CD4-positive, alpha-beta T cell treated with Interleukin-10 for 1 hour (primary cell): ENCODE results near the gene SRPRB.

Experiments
- DNase-seq: peaks from one replicate; pipeline ENCODE4 v3.0.0-alpha.2; 2020

SRPRB gene

GRCh38 chr3:133849346-133849745, 43.7 kb downstream of the SRPRB start:
- no peak for DNase-seq

DNA sequence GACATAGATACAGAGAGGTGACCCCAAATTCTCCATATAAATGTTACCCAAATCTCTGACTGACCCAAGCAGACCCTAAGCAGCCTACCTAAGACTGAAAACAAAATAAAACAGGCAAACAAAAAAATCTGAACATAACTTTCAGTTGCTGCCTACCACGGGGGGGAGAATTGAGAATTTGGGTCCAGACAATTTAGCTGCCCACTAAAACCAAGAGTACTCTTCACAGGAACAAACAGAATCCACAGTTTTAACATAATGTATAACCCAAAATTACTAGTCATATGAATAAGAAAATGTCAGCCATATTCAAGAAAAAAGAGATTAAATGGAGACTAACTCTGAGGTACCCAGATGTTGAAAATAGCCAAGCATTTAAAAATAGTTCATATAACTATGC, 44.4 kb downstream of the SRPRB start:
- DNase-seq, result no peak

DNA sequence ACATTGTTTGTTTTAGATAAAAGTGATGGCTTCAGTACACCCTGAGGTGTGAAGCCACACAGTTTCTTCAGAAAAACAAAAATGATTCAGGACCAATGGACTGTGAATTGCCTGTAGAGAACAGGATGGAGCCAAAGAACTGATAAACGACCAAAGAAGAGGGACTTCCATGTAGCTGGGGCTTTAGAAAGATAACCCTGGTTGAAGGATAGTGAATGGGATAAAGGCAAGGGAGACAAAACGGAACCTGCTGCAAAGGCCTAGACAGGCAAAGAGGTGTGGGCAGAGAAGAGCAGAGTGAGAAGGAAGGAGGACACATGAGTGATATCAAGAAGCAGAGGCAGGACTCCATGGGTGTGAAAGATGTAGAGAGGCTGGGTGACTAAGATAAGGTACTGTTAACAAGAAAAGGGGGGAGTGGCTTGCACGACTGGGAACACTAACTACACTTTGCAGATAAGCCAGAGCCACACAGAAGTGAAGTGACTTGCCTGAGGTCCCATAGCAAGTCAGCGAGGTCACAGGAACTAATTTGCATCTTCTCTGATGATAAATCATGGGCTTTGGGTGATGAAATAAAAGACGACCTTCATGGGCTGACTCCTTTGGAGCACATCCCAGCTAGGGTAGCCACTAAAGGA, 45.8 kb downstream of the SRPRB start:
- DNase-seq, result no peak

GRCh38 chr3:133851931-133852330, 46.3 kb downstream of the SRPRB start:
- no peak for DNase-seq

- DNase-seq, result no peak
Observed at GRCh38 chr3:133853063-133853924, 47.7 kb downstream of the SRPRB start.

- no peak for DNase-seq
Observed at GRCh38 chr3:133853925-133854227, 48.3 kb downstream of the SRPRB start.

DNA sequence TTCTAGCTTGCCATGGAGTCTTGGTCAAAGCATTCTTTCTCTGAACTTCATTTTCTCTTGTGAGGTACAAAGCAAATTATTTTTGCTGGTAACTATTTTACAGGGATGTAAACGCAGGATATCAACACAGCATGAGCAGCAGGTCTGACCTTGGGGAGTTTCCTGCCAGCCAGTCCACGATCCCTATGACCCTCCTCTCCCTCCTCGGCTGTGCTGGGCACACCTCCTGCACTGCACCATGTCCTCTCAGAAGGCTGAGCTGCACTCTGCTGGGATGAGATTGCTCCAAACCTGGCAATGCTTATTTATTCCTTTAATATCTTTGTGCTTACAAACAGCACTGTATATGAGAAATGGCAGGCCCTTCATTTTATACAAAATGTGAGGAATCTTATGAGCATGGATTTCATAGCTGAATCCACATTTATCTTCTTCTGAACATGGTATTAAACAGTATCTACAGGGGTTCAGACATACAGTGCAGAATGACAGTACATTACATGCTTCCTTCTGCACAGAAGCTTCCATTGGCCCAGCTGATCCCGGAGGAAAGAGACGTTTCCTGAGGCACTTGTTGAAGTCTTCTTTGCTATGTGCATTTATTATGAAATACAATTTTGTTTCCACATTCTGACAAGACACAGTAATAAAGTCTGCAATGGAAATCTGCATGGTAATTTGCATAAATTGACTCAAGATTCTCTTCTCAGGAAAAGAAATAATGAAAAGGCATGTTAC, 48.8 kb downstream of the SRPRB start:
- no peak for DNase-seq

DNA sequence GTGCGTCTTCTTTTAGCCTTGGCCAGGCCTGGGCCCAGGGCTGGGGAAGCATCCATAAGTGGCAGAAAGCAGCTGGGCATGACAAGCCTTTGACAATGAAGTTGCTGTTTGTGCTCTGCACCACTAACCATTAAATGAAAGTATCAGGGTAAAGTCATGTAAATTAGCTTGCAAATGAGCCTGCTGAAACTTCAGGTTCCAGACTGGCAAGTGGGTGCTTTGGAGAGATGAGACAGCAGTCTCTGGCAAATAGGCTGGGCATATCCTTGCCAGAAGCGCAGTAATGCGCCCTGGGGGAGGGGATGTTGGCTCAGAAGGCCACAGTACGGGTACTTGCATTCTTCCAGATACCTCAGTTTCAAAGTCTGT, 49.4 kb downstream of the SRPRB start:
- no peak for DNase-seq

DNA sequence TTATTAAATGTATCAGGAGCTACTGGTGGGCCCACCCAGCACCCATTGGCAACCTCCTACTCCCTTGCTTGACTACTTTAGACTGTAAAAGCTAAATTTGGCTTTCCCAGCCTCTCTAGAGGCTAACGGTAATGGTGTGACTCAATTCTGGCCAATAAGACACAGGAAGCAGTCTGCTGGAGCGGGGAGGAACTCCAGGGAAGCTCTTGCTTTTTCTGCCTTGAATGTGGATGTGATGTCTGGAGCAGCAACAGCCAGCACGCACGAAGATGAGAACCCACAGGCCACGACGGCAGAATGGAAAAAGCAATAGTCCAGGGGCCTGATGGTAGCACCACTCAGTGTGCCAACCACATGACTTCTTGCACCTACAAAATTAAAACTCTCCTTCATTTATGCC, 50.2 kb downstream of the SRPRB start:
- DNase-seq, result no peak

DNA sequence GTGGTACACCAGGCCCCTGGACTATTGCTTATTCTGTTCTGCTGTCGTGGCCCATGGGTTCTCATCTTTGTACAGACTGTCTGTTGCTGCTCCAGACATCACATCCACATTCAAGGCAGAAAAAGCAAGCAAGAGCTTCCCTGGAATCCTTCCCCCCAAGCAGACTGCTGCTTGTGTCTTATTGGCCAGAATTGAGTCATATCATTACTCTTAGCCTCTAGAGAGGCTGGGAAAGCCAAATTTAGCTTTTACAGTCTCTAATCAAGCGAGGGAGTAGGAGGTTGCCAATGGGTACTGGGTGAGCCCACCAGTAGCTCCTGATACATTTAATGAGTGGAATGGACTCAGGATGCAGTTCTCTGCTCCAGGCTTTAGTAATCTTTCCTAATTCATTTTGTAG, 50.7 kb downstream of the SRPRB start:
- no peak for DNase-seq

DNA sequence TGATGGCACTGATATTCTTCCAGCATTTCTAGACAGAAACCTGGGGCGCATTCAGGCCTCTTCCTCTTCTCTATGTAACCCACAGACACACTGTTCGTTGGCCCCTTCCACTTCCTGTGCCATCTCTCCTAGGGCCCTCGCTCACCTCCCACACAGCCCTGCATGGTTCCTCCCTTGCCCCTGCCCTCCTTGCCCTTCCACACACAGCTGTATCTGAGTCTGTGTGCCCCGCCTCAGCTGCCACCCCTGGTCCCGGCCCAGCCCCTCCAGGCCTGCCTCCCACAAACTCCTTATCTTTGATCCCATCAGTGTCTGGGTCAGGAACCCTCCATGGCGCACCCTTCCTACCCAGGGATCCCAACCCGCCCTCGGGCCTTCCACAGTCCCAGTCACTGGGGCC, 52.2 kb downstream of the SRPRB start:
- DNase-seq, result no peak

DNA sequence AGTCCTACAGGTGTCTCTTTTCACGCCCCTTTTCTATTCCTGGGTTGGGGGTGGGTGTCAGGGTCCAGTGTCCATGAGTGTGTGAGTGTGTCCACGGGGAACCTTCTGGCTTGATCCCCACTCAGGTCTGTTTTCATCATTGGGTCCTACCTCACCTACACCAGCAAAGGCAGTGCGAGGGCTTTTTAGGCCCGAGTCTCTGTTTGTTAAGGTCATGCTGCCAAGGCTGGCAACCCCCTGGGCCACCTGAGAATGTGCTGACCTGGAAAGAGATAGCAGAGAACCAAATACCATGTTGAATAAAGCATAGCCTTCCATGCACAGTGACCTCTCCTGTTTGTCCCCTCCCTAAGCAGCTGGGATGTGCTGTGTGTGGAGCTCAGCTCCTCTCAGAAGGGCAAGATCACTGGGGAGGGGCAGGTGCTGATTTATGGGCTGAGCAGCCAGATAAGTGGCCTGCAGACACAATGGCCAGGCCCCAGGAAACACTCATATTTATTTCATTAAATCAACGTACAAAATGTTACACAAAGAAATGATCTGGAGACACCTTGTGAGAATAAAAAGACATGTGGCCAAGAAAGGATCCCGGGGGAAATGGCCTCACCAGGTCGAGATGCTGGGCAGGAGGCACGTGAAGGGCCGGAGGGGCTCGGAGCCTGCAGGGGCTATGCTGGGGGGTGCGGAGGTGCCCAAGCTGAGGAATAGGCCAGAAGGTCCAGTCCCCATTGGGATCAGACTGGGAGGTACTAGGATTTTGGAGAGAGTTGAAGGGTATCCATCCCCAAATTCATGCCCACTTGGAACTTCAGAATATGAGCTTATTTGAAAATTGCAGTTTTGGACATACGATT, 54.0 kb downstream of the SRPRB start:
- DNase-seq, result no peak

- no peak for DNase-seq
Observed at GRCh38 chr3:133860519-133860918, 54.9 kb downstream of the SRPRB start.

- DNase-seq, result no peak
Observed at GRCh38 chr3:133862161-133862560, 56.5 kb downstream of the SRPRB start.

DNA sequence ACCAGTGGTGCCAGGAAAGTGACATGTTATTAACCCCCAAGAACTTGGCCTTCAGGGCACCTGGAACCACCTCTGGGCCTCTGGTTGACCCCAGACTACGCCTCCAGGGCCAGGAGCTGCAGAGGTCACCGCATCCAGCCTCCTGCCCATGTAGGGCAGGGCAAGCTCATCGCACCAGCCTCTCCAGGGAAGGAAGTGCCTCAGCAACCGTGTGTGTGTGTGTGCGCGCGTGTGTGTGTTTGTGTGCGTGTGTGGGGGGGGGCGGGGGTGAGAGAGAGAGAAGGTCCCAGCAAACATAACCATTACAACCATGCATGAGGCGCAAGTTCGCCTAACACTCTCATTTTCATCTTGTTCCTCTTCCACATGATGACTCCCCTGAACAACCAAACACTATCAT, 58.3 kb downstream of the SRPRB start:
- no peak for DNase-seq

DNA sequence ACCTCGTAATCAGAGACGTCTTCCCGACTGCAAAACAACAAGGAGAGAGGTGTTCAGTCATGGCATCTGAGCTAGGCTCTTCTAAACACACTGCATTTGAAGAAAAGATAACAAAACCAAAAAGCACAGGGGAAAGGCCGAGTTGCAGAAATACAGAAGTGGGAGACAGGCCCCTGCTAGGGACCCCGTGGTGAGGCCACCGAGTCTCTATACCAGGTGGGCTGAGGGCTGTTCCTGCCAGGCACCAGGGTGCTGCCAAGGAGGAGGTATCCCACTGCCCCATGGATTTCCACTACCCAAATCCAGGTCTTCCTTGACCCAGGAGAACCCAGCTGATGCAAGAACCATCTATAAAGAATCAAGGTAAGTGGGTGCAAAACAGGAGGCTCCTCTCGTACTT, 59.0 kb downstream of the SRPRB start:
- DNase-seq, result no peak

- no peak for DNase-seq
Observed at GRCh38 chr3:133865136-133865855, 59.7 kb downstream of the SRPRB start.

- no peak for DNase-seq
Observed at GRCh38 chr3:133866141-133866540, 60.5 kb downstream of the SRPRB start.

GRCh38 chr3:133868186-133868585, 62.6 kb downstream of the SRPRB start:
- DNase-seq, result no peak

GRCh38 chr3:133868758-133869475, 63.3 kb downstream of the SRPRB start:
- no peak for DNase-seq

GRCh38 chr3:133869586-133869985, 64.0 kb downstream of the SRPRB start:
- no peak for DNase-seq

- no peak for DNase-seq
Observed at GRCh38 chr3:133870822-133871221, 65.2 kb downstream of the SRPRB start.
